Measurements from ENCODE around the gene MMP21.

DNA sequence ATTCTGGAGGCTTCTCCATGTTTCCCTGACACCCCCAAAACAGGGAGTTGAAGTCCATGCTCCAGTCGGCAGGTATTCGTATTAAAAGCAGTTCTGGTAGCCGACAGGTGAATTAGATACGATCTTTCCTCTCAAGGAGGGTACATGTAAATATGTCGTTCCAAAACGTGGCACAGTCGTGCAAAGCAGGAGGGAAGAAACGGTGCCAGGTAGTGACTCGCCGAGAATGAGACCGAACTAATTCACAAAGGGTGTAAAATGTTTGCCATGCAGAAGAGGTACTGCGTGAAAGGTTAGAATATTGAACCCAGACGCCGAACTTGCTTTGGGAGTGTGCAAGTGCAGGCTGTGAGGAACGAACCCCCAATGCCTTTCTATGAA, 55.6 kb downstream of the MMP21 start:
- TF ChIP-seq, protein P1, sequence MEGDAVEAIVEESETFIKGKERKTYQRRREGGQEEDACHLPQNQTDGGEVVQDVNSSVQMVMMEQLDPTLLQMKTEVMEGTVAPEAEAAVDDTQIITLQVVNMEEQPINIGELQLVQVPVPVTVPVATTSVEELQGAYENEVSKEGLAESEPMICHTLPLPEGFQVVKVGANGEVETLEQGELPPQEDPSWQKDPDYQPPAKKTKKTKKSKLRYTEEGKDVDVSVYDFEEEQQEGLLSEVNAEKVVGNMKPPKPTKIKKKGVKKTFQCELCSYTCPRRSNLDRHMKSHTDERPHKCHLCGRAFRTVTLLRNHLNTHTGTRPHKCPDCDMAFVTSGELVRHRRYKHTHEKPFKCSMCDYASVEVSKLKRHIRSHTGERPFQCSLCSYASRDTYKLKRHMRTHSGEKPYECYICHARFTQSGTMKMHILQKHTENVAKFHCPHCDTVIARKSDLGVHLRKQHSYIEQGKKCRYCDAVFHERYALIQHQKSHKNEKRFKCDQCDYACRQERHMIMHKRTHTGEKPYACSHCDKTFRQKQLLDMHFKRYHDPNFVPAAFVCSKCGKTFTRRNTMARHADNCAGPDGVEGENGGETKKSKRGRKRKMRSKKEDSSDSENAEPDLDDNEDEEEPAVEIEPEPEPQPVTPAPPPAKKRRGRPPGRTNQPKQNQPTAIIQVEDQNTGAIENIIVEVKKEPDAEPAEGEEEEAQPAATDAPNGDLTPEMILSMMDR (IDR thresholded peaks at IDR 0.05; ENCODE audit: poor library complexity), result no peak
- no peak for TF ChIP-seq EZH2 (IDR thresholded peaks at IDR 0.05; ENCODE audit: borderline replicate concordance)

All from hepatocyte (in vitro differentiated cells).